ENCODE data around the gene MGAT5B.

- TF ChIP-seq CTCF (IDR thresholded peaks at IDR 0.05; ENCODE audit: insufficient read depth, low read depth, low read length): no peak
- no peak for TF ChIP-seq EZH2 (IDR thresholded peaks at IDR 0.05; ENCODE audit: insufficient read depth, low read length)
Measured at GRCh38 chr17:76955191-76955590, 87.0 kb downstream of the MGAT5B start.

Data from astrocyte (in vitro differentiated cells and primary cell).